ENCODE measurements around the gene RAB3C.

DNA sequence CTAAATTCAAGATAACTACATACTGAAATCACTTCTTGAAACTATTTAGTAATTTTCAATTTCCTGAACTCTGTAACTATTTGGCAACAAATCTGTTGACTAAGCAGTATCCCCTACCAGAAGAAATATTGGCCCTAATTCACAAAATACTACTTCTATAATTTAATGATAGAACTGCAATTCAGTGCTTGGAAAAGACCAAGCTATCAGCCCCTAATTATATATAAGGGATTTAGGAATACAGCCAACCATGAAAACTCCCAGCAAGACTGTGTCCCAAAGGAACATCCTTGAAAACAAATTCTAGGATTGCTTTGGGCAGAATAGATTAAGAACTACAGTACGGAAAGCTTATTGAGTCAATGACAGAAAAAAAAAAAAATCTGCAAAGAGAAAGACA lies 169.2 kb downstream of the RAB3C start:
- TF ChIP-seq, protein P1, sequence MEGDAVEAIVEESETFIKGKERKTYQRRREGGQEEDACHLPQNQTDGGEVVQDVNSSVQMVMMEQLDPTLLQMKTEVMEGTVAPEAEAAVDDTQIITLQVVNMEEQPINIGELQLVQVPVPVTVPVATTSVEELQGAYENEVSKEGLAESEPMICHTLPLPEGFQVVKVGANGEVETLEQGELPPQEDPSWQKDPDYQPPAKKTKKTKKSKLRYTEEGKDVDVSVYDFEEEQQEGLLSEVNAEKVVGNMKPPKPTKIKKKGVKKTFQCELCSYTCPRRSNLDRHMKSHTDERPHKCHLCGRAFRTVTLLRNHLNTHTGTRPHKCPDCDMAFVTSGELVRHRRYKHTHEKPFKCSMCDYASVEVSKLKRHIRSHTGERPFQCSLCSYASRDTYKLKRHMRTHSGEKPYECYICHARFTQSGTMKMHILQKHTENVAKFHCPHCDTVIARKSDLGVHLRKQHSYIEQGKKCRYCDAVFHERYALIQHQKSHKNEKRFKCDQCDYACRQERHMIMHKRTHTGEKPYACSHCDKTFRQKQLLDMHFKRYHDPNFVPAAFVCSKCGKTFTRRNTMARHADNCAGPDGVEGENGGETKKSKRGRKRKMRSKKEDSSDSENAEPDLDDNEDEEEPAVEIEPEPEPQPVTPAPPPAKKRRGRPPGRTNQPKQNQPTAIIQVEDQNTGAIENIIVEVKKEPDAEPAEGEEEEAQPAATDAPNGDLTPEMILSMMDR (conservative IDR thresholded peaks at IDR 0.05; ENCODE audit: low read length), result no peak
- no peak for TF ChIP-seq EZH2phosphoT487 (IDR thresholded peaks at IDR 0.05; ENCODE audit: borderline replicate concordance)
